ENCODE measurements around the gene CRX. TPM values are rescaled to one million over a fixed set of nuclear protein-coding genes. Genes with fewer than 3 reads are reported as not detected.
A peak's percentile ranks its signal among the peaks of the same experiment; 100 is the strongest.
"Not testable (repeated sequence)": the region's sequence is repeated elsewhere in the genome, so short reads cannot be mapped to it uniquely, and the experiment has no call there.

Gene CRX
- total RNA-seq, 2 experiments from 2014 or later, result not detected

DNA sequence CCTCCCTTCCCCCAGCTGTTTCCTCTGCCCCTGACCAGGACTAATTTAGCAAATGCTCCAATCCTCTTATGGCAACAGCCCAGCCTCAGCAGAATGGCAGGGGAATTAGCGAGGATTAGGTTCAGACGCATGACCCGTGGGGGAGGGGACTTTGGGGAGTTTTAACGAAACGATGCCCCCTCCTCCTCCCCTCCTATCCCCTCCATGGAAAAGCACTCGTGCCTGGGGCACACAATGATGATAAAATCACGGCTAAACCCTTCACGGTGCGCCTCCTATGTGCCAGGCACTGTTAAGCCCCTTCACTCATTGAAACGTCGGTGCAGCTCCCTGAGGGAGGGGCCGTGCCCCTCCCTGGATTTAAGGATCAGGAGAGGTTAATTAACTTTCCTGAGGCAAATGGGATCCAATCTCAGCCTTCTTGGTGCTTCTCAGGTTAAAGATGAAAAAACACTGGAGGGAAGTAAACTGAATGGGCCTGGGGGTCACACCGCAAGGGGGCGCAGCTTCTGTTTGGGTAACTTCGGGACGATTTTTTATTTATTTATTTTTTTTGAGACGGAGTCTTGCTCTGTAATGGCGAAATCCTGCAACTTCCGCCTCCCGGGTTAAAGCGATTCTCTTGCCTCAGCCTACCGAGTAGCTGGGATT is 27.2 kb downstream of the CRX start:
- Mint-ChIP-seq H3K4me3 (no peak overlapping the region), H3K4me1 (peaks cover 8% of the 10 kb centered on the region), H3K36me3 (ENCODE audit: low read depth) (no peaks in the 10 kb centered on the region), H3K9me3 (no peaks in the 10 kb centered on the region), H3K27me3 (peaks cover 33% of the 10 kb centered on the region), H3K27ac (peak overlapping the region; percentile 47)
- DNase-seq, result peak; percentile 36
- CTCF ChIA-PET, result no interaction called here
- POLR2A ChIA-PET, result no interaction called here

GRCh38 chr19:47853003-47853402 is 31.3 kb downstream of the CRX start:
- CTCF ChIA-PET, result no interaction called here
- POLR2A ChIA-PET, result no interaction called here
- Mint-ChIP-seq H3K4me1 (peaks cover 13% of the 10 kb centered on the region), H3K36me3 (ENCODE audit: low read depth) (no peaks in the 10 kb centered on the region), H3K27ac (no peak overlapping the region), H3K27me3 (peaks cover 32% of the 10 kb centered on the region), H3K4me3 (no peak overlapping the region), H3K9me3 (no peaks in the 10 kb centered on the region)
- DNase-seq, result no peak

- H3K27ac Mint-ChIP-seq, result no peak overlapping the region
- no peak for DNase-seq
- ChIA-PET POLR2A (no interaction called here), CTCF (no interaction called here)
- no peaks in the 10 kb centered on the region for H3K36me3 Mint-ChIP-seq (ENCODE audit: low read depth)
- peaks cover 20% of the 10 kb centered on the region for H3K27me3 Mint-ChIP-seq
- no peak overlapping the region for H3K4me3 Mint-ChIP-seq
- no peaks in the 10 kb centered on the region for H3K9me3 Mint-ChIP-seq
- H3K4me1 Mint-ChIP-seq, result peaks cover 10% of the 10 kb centered on the region
Observed at GRCh38 chr19:47854459-47854858, 32.7 kb downstream of the CRX start.

GRCh38 chr19:47858231-47858630 is 36.5 kb downstream of the CRX start:
- H3K36me3 Mint-ChIP-seq (ENCODE audit: low read depth); H3K4me1 Mint-ChIP-seq; H3K27ac Mint-ChIP-seq; H3K9me3 Mint-ChIP-seq; DNase-seq; POLR2A ChIA-PET; H3K4me3 Mint-ChIP-seq; CTCF ChIA-PET; H3K27me3 Mint-ChIP-seq: not testable (repeated sequence)

DNA sequence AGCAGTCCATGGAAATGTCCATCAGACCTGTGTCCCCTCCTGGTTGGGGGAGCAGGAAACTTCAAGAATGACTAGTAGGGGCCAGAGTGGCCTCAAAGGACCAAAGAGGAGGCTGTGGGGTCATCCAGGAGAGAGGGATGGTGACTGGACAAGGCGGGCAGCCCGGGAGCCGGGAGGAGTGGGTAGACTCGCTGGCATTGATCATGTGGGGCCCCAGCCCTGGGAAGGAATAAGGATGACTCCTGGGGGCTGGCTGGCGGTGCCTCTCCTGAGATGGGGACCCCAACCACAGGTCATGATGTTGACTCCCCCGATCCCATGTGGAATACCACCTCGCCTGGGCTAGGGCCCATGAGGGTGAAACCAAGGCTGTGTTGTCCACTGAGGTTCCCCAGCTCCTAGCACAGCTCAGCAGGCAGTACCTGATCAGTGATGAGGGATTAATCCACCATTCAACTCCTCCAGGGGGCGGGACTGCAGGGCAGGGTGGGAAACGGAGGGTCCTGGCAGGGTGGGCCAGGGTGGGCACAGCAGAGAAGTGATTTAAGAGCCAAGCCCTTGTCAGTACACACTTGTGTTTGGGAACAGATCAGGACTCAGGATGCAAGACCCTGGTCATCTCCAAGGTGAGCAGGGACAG is 37.0 kb downstream of the CRX start, which contains the start of gene TPRX2:
TSS of gene TPRX2 (plus strand) at position 590 of the 640 bp plus-strand sequence. CDS start at position 602, 12 bp downstream.
- H3K27me3 Mint-ChIP-seq, result peaks cover 12% of the 10 kb centered on the region
- DNase-seq; H3K27ac Mint-ChIP-seq; H3K36me3 Mint-ChIP-seq (ENCODE audit: low read depth); POLR2A ChIA-PET; H3K4me1 Mint-ChIP-seq; H3K4me3 Mint-ChIP-seq; CTCF ChIA-PET; H3K9me3 Mint-ChIP-seq: not testable (repeated sequence)

DNA sequence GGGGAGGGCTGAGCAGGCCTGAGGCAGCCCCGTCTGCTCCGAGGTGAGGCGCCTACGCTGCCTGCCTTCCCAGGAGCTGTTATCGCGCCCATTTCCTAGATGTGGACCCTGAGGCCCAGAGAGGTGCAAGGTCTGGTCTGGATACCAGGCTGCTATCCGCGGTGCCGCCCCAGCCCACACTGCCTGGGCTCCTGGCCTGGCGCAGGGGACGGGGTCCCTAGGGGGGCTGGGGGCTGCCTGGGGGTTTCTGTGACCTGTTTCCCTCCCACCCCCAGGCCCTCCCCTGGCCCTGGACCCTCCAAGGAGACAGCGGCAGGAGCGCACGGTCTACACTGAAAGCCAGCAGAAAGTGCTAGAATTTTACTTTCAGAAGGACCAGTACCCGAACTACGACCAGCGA is 38.1 kb downstream of the CRX start:
- DNase-seq; H3K4me1 Mint-ChIP-seq; H3K4me3 Mint-ChIP-seq; H3K27ac Mint-ChIP-seq; H3K9me3 Mint-ChIP-seq; POLR2A ChIA-PET; H3K36me3 Mint-ChIP-seq (ENCODE audit: low read depth); CTCF ChIA-PET: not testable (repeated sequence)
- peaks cover 10% of the 10 kb centered on the region for H3K27me3 Mint-ChIP-seq

DNA sequence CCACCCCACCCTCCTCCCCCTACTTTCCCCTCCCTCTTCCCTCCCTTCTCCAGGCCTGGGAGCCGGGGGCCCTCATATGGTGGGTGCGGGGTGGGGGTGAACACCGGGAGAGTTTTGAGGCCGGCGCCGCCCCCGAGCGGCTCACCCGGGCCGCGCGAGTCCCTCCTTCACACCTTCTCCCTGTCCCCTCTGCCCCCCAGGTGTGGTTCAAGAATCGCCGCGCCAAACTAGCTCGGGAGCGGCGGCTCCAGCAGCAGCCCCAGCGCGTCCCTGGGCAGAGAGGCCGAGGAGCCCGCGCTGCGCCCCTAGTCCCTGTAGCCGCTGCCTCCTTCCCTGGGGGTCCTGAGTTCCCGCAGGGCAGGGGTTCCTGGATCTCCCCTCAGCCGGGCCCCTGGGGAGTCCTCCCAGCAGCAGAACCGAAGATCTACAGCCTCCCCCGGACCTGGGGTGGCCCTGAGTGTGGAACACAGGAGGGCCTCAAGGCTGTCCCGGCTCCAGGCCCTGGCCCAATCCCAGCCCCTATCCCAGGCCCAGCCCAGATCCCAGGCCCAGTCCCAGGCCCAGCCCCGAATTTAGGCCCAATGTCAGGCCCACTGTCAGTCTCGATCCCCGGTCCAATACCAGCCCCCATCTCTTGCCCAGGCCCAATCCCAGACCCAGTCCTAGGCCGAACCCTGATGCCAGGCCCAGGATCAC is 39.0 kb downstream of the CRX start:
- Mint-ChIP-seq H3K27ac (no peak overlapping the region), H3K27me3 (peaks cover 11% of the 10 kb centered on the region), H3K4me1 (no peaks in the 10 kb centered on the region), H3K36me3 (ENCODE audit: low read depth) (no peaks in the 10 kb centered on the region), H3K4me3 (no peak overlapping the region), H3K9me3 (no peaks in the 10 kb centered on the region)
- DNase-seq, result no peak
- ChIA-PET CTCF (no interaction called here), POLR2A (no interaction called here)

DNA sequence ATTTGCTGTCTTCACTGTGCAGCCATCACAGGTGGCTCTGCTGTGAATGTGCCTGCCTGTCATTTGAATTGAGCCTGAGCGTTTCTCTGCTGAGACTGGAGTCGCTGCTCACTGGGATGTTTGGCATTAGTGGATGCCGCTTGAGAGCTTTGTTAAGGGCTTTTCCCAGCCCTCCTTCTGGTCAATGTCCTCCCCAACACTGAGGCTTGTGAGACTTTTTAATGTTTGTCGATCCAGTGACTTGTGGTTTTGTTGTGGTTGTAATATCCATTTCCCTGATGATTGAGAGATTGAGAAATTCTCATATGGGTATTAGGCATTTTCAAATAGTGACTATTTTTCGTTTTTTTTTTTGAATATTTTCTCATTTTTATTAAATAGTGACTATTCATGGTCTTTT is 39.9 kb downstream of the CRX start:
- H3K9me3 Mint-ChIP-seq, result no peaks in the 10 kb centered on the region
- no peak for DNase-seq

GRCh38 chr19:47863514-47863936 is 41.8 kb downstream of the CRX start:
- DNase-seq, result peak; percentile 85
- Mint-ChIP-seq H3K36me3 (ENCODE audit: low read depth) (no peaks in the 10 kb centered on the region), H3K4me1 (no peaks in the 10 kb centered on the region), H3K27ac (no peak overlapping the region), H3K27me3 (peaks cover 10% of the 10 kb centered on the region), H3K9me3 (no peaks in the 10 kb centered on the region), H3K4me3 (no peak overlapping the region)
- POLR2A ChIA-PET, result no interaction called here
- CTCF ChIA-PET, result interaction anchor here (0.7 kb wide), 1 partner anchor 429 kb away, joined by 3 read pairs; no protein-coding TSS in a partner anchor

More for the DNA sequence above, 39.9 kb downstream of the CRX start:
- no peak overlapping the region for H3K27ac Mint-ChIP-seq
- no peaks in the 10 kb centered on the region for H3K36me3 Mint-ChIP-seq (ENCODE audit: low read depth)
- ChIA-PET POLR2A (no interaction called here), CTCF (no interaction called here)
- peaks cover 11% of the 10 kb centered on the region for H3K27me3 Mint-ChIP-seq
- H3K4me1 Mint-ChIP-seq, result no peaks in the 10 kb centered on the region
- no peak overlapping the region for H3K4me3 Mint-ChIP-seq

GRCh38 chr19:47865166-47865565 is 43.4 kb downstream of the CRX start:
- Mint-ChIP-seq H3K9me3 (no peaks in the 10 kb centered on the region), H3K36me3 (ENCODE audit: low read depth) (no peaks in the 10 kb centered on the region), H3K4me3 (no peak overlapping the region), H3K27ac (no peak overlapping the region), H3K27me3 (peaks cover 10% of the 10 kb centered on the region), H3K4me1 (no peaks in the 10 kb centered on the region)
- POLR2A ChIA-PET, result interaction anchor here (0.8 kb wide), 1 partner anchor 71 kb away, joined by 3 read pairs; no protein-coding TSS in a partner anchor
- CTCF ChIA-PET, result interaction anchor here (0.7 kb wide), 1 partner anchor 60 kb away, joined by 6 read pairs; no protein-coding TSS in a partner anchor
- DNase-seq, result no peak

- H3K27ac Mint-ChIP-seq, result no peak overlapping the region
- POLR2A ChIA-PET, result no interaction called here
- CTCF ChIA-PET, result no interaction called here
Observed at GRCh38 chr19:47878906-47879305, 57.2 kb downstream of the CRX start.

DNA sequence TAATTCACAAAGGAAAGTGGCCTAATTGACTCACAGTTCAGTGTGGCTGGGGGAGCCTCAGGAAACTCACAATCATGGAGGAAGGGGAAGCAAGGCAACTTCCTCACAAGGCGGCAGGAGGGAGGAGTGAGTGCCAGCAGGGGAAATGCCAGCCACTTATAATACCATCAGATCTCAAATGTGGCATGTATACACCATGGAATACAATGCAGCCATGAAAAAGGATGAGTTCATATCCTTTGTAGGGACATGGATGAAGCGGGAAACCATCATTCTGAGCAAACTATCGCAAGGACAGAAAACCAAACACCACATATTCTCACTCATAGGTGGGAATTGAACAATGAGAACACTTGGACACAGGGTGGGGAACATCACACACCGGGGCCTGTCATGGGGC is 57.6 kb downstream of the CRX start:
- H3K4me1 Mint-ChIP-seq; H3K4me3 Mint-ChIP-seq; H3K36me3 Mint-ChIP-seq (ENCODE audit: low read depth); DNase-seq; H3K9me3 Mint-ChIP-seq; POLR2A ChIA-PET; CTCF ChIA-PET; H3K27me3 Mint-ChIP-seq; H3K27ac Mint-ChIP-seq: not testable (repeated sequence)

More at GRCh38 chr19:47878906-47879305, 57.2 kb downstream of the CRX start:
- no peak for DNase-seq
- H3K4me1 Mint-ChIP-seq, result no peaks in the 10 kb centered on the region
- no peaks in the 10 kb centered on the region for H3K36me3 Mint-ChIP-seq (ENCODE audit: low read depth)
- peaks cover 6% of the 10 kb centered on the region for H3K27me3 Mint-ChIP-seq
- H3K4me3 Mint-ChIP-seq, result no peak overlapping the region
- no peaks in the 10 kb centered on the region for H3K9me3 Mint-ChIP-seq

- no peaks in the 10 kb centered on the region for H3K9me3 Mint-ChIP-seq
- peaks cover 15% of the 10 kb centered on the region for H3K27me3 Mint-ChIP-seq
- CTCF ChIA-PET, result no interaction called here
- POLR2A ChIA-PET, result no interaction called here
- no peak overlapping the region for H3K4me3 Mint-ChIP-seq
- no peak overlapping the region for H3K27ac Mint-ChIP-seq
- DNase-seq, result no peak
- no peaks in the 10 kb centered on the region for H3K36me3 Mint-ChIP-seq (ENCODE audit: low read depth)
- no peaks in the 10 kb centered on the region for H3K4me1 Mint-ChIP-seq
Observed at GRCh38 chr19:47881757-47882156, 60.0 kb downstream of the CRX start.

All from activated CD4-positive, alpha-beta T cell treated with anti-CD3 and anti-CD28 coated beads, Interleukin-2, amount 10 ng/mL, durations not matched to agents 7 days and 5 days (primary cell).